HG03520 (cell line): Measurements from ENCODE around the gene GGA3.
"Not testable (repeated sequence)": the region's sequence is repeated elsewhere in the genome, so short reads cannot be mapped to it uniquely, and the experiment has no call there.

ENCODE experiments used
- ATAC-seq: cut with Tn5 transposase; IDR thresholded peaks from one replicate; pipeline ENCODE4 v1.9.1; 2021; ENCODE audit warnings: mild to moderate bottlenecking, moderate library complexity; ENCODE audit not compliant: unreplicated experiment

Gene GGA3

DNA sequence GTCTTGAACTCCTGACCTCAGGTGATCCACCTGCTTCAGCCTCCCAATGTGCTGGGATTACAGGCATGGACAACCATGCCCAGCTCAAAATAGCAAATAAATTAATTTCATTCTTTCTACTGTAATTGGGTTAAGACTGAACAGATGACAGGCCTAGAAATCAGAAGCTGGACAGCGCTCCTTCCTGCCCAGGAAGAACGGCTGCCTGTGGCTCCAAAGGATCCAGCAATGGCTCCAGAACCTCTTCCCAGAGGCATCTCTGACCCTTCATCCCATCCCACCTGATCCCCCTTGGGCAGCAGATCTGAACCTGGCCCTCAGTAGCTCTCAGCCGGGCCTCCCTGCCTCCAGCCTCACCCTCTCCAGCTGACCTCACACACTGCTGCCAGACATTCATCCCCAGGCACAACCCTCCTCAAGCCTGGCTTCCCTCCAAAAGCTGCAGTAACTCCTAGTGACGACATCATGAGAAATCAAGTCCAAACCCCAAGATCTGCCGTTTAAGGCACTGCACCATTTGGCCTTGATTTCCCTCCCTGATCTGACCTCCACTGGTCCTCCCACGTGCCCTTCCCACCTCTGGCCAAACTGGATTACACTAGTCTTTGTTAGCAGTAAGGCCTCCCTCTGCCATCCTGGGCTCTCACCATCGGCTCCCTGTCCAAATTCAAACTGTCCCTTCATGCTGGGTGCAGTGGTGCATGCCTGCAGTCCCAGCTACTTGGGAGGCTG is 12.7 kb upstream of the GGA3 start:
- no peak for ATAC-seq

DNA sequence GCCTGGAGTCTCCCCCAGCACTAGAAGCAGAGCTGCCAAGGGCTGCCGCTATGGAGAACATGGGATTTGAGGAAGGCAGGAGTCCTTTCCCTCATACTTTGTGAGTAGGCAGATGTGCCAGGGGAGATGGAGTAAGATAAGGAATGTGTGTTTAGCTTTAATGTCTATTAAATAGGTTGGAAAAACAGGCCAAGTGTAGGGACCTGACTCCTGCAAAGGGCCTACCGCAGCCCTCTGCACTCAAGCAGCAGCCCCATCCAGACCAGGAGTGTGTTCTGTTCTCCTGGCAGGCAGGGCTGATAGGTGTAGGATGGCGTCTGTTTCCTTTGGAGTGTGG is 11.4 kb upstream of the GGA3 start:
- no peak for ATAC-seq

DNA sequence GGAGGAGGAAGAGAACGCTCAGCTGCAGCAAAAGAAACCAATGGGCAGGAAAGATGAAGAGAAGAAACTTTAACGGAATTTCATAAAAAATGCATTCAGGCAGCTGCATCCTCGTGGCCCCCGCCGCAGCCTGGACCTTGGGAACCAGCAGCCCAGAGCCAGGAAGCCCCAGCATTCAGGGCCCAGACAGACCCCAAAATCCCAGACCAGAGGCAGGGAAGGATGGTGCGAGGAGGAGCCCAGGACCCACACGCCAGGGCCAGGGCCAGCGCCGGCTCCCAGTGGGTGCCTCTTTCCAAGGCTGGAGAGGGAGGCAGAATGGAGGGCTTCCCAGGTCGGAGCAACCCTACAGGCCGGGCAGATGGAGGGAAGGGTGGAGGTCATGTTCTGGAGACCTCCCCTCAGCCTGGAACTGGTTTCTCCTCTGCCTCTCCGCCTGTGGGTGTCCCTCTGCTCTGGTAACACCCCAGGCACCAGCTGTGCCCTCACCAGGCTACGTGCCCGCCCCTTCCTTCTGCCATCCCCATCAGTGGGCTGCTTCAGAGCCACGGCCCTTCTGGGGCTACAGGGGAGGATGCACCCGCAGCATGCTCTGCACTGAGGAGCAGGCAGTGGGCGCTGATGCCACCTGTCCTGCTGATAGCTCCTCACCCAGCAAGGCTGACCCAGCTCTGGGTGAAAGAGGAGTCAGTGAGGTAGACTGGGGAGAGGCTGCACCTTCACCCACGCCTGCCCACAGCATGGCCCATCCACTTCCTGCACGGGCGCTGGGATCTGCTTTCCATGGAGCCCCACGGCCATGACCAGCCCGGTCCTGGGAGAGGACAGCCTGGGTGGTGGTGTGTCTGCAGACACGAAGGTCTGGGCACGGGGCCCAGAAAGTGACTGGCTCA is 10.8 kb upstream of the GGA3 start:
- ATAC-seq = no peak

DNA sequence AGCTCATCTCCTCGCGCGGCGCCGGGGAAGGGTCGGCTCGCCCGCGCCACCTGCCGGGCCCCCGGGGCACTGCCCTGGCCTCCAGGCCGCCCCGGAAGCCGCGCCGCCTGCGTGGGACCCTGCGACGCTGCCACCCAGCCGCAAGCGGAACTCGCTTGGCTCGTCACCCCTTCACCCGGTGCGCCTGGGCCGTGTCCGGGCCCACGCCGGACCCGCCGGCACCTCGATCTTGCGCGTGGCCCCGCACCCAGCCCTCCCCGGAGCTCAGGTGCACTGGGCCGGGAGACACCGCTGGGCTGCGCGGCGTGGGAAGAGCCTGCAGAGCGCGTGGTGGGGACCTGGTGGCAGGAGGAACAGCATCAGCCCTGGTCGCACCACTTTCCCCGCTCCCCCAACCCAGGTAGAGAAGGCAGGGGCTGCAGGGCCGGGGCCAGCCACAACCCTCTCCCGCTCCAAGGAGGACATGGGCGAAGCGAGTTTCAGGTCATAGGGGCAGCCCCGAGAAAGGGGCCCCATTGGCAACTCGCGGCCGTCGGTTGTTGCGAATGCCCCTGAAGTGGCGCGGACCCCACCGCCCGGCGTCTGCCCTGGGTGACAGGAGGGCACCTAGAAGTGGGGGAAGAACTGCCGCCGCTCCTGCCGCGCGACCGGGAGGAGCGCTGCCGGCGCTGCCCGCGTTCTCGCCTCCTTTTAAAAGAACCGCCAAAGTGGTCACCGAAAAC is 10.0 kb upstream of the GGA3 start:
- ATAC-seq = peak; percentile 63

DNA sequence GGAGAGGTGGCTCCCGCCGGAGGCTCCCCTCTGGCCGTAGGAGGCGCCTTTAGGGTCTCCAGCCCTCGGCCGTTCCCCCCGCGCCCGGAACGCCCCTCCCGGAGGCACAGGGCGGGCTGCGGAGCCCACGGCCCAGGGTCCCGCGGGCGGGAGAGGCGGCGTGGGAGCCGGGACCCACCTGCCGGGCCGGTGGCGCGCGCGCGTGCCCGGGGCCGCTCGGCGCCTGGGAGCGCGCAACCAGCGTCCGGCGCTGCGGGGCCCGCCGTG is 9.5 kb upstream of the GGA3 start, which contains the start of gene MIF4GD:
TSS of gene MIF4GD (minus strand) at position 266 of the 267 bp plus-strand sequence. CDS start 1,036 bp downstream, outside the sequence.
- ATAC-seq = peak; percentile 10

DNA sequence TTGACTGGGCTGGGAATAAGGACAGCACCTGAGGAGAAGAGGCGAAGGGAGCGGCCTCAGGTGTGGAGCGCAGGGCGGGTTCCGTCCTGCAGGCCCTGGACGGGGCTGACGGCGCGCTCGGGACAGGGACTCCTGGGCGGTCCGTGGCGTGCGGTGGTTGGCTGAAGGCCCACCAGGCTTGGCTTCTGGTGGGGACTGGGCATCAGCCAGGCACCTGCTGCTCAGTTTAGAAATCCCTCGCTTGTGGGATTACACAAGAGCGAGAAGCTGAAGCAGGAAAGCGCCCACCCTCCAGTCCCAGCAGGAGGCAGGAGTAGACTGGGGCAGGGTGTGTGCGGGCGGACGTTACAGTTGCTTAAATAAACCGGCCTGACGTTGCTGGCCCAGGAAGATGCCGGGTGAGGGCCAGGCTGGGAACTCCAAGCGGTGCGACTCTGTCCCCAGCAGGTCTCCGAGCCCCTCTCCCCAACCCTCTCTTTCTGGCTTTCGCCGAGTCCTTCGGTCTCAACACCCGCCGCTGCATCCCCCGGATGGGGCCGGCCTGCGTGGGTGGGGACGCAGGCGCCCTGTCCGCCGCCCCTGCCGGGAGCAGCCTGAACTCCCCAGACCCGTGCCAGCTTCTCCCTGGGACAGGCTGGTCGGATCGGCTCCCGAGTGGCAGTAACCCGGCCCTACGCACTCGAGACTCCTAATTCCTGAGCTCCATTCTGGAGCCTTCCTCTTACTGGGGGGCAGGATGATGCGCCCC is 9.0 kb upstream of the GGA3 start:
- ATAC-seq = peak; percentile 30

DNA sequence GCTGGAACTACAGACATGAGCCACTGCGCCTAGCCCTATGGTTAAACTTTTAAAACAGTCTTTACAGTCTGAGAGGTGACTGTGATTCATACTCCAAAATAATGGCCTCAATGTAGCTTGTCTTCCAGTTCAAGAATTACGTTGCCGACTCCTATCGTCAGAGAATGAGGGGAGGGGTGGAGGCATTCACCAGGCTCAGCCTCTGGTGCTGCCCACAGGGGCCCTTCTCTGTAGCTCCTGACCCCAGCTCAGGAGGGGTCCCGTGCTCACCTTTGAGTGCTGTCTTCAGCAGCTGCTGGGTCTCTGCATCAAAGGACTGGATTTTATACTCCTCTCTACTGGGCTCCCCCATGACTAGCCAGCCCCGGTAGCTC is 8.4 kb upstream of the GGA3 start:
- ATAC-seq = no peak

DNA sequence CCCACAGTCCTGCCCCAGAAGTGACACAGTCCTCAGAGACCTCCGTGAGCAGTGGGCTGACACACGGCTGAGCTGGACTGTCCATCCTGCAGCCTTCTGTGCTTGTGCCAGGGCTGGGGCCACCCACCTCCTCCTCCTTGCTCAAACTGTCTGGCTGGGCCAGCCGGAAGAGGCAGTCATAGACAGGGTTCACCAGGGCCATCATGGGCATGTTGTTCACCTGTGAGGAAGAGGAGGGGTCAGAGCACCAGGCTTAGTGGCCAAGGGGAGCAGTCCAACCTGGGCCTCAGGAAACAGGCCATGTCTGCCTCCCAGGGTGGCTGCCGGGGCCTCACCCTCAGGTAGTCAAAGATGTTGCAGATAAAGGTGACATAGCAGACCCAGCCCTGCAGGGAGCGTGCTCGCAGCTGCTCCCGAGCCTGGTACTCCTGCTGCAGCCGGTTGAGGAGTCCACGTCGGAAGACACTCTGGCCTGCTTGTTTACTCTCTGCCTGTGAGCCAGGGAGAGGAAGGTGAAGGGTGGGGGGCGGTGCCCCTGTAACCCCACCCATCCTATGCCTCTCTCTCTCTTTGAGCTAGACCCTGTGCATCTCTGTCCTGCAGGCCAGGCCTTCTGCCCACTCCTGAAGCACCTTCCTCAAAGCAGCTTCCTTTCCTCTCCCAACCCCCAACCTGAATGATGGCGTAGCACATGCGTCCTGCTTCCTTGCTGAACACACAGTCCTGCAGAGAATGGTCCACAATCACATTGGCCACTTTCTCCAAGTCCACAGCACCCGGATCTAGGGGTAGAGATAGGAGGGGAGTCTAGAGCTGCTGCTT is 6.2 kb upstream of the GGA3 start:
- no peak for ATAC-seq

DNA sequence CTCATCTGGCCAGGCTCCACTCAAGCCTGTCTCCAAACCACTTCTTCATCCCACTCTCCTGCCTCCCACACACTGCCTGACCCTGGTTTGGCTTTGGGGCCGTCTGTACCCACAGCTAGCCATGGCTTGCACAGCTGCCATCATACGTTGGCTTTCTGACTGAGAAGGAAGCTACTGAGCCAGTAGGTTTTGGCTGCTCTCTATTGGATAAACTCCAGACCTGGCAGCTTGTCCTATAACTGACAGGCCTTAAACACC is 5.7 kb upstream of the GGA3 start:
- no peak for ATAC-seq

DNA sequence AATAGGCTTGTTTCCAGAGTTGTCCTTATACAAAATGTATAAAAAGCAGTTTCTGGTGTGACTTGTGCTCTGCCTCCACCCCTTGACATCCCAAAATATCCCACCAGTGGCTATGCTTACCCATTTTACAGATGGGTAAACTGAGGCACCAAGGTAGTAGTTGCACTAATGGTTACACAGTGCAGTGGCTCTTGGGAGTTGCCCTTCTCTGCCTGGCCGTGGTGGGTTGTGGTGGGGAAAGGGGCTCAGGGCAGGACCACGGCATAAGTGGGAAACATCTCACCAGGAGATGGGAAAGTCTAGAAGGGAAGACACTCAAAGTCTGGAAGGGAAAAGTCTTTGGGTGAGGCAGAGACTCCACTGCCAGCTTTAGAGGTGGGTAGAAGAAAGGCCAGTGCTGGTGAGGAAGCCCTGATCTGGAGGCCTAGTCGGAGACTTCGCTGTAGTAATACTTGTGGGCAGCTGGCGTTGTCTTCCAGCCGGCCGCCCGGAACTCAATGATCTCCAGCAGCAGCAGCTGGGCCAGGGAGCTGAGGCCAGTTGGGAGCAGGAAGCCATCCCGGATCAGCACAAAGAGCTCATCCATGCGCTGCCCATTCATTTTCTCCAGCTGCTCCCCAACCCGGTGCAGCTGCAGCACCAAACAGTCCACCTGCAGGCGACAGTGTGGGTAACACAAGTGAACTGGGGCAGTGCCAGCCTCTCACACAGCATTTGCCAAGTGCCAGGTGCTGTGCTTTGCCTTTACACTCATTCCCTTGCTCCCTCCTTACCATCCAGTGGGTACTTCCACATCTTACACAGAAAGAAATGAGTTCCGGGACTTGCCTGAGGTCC is 5.1 kb upstream of the GGA3 start:
- ATAC-seq = no peak

DNA sequence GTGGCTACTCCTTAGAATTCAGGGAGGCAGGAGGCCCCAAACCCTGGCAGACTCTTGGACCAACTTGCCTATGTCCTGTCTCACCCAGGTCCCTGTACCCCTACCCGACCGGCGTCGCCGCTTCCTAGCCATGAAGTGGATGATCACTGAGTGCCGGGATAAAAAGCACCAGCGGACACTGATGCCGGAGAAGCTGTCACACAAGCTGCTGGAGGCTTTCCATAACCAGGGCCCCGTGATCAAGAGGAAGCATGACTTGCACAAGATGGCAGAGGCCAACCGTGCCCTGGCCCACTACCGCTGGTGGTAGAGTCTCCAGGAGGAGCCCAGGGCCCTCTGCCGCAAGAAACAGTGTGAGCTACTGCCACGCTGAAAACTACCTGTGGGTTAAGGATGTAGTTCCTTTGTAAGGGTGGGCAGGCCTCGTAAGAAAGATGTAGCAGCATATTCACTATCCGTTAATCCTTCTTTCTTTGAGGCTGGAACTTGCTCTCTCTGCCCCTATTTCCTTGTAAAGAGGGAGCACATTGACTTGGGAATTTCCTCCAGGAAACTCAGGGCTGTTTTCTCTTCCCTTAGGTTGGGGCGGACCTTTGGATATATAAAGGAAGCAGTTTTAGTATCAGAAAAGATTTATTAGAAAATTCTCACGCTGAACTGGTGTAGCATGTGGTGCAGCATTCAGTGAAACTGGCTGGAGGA is 4.4 kb upstream of the GGA3 start:
- no peak for ATAC-seq

DNA sequence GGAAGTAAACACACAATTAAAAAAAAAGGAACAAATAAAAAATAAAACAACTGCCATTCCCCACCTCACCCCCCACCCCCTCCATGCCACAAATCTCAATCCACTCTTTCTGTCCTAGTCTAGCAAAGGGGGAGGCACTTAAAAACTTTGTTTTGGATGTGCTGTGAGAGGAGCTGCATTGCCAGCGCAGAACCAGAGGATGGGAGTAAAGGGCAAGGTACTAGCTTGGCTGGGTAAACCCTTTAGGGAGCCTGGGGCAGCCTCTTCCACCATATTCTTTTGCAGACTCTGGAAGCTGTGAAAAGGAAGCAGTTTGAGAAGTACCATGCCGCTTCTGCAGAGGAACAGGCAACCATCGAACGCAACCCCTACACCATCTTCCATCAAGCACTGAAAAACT is 1.6 kb upstream of the GGA3 start:
- no peak for ATAC-seq

DNA sequence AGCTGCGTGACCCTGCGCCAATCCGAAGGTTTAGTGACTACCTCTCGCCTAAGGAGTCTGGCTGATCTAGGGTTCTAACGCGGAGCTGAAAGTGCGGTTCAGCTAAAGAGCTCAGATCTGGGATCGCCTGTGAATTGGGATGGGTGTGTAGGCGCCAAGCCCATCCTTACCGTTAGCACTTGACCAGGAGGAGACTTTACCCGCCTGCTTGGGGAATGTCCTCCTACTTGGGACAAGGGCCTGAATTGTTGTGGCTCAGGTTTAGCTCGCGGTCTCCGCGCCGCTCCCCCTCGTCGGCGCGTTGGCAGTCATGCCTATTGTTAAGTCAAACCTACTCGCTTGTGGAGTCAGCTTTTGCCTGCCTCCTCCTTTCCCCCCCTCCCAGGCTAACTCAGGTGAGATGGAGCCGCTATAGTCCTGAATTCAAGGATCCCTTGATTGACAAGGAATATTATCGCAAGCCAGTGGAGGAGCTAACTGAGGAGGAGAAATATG is 753 bp upstream of the GGA3 start:
- peak; percentile 6 for ATAC-seq

DNA sequence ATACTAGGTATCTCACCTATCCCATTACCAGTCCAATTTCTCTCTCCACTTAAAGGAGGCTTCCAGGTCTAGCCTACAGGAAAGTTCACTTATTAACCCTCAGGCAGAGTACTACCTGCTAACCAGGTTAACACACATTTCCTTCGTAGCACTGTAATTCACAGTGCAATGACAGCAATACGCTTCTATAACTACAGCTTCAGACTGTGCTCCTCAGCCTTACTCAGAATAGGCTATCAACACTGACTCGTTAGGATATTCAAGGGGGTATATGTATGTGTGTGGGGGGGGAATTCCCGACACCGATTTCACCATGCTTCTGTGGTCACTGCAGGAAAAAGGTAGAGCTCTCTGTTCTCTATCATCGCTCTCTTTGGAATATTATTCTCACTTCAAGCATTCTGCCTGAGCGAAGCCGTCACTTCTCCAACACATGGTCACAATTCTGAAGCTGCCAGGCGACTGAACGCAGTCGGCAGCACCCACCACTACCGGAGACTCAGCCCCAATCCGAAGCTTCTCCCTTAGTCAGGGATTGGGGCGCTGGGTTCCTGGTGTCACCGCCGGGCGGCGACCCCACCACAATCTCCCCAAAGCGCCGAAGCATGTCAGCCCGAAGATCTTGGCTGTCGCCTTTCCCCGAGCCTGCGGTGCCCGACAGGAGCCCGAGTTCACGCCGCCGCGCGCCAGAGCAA is 618 bp downstream of the GGA3 start:
- ATAC-seq = no peak

DNA sequence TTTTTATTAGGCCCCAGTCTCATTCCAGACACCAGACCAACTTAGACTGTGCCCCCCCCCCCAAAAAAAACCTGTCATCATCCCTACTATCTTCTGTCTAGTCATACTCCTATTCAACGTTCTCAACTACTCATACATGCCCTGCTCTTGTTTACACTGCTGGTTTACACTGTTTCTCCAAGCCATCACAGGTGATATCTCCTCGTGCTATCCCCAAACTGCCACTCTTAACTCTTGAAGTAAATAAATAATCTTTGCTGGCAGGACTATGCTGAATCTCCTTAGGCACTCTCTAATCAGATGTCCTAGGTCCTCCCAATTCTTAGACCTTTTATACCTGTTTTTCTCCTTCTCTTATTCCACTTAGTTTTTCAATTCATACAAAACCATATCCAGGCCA is 4.2 kb downstream of the GGA3 start:
- ATAC-seq = not testable (repeated sequence)

DNA sequence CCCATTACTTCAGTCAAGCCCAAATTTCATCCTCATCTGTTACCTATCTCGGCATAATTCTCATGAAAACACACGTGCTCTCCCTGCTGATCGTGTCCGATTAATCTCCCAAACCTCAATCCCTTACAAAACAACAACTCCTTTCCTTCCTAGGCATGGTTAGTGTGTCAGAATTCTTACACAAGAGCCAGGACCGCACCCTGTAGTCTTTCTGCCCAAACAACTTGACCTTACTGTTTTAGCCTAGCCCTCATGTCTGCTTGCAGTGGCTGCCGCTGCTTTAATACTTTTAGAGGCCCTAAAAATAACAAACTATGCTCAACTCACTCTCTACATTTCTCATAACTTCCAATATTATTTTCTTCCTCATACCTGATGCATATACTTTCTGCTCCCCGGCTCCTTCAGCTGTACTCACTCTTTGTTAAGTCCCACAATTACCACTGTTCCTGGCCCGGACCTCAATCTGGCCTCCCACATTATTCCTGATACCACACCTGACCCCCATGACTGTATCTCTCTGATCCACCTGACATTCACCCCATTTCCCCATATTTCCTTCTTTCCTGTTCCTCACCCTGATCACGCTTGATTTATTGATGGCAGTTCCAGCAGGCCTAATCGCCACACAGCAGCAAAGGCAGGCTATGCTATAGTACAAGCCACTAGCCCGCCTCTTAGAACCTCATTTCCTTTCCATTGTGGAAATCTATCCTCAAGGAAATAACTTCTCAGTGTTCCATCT is 5.3 kb downstream of the GGA3 start:
- not testable (repeated sequence) for ATAC-seq

DNA sequence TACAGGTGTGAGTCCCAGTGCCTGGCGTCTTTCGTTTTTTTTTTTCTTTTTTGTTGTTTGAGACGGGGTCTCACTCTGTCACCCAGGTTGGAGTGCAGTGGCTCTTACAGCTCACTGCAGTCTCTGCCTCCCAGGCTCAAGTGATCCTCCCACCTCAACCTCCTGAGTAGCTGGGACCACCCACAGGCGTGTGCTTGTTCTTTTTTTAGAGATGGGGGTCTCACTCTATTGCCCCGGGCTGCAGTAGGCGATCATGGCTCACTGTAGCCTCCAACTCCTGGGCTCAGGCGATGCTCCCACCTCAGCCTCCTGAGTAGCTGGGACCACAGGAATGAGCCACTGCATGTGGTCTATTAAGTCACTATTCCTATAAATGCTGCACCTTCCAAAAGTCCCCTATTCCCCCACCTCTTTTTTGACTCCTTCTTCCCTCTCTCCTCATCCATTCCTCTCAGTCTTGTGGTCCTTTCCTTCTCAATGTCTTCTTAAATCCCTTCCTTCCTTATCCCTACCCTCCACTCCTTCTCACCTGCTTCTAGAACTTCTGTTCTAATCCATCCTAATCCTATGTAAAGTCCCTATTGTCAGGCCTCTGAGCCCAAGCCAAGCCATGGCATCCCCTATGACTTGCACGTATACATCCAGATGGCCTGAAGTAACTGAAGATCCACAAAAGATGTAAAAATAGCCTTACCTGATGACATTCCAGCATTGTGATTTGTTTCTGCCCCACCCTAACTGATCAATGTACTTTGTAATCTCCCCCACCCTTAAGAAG is 9.2 kb downstream of the GGA3 start:
- ATAC-seq = no peak
